Measurements from ENCODE around the gene APPL2.
"Not testable (repeated sequence)": the region's sequence is repeated elsewhere in the genome, so short reads cannot be mapped to it uniquely, and the experiment has no call there.

APPL2 gene

DNA sequence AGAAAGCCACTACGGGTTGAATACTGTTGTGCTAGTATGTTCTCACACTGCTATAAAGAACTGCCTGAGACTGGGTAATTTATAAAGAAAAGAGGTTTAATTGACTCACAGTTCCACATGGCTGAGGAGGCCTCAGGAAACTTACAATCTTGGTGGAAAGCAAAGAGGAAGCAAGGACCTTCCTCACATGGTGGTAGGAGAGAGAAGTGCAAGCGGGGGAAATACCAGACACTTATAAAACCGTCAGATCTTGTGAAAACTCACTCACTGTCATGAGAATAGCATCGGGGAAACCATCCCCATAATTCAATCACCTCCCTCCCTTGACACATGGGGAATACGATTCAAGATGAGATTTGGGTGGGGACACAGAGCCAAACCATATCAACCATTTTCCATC lies 20.5 kb upstream of the APPL2 start:
- not testable (repeated sequence) for DNase-seq

- DNase-seq, result no peak
Measured at GRCh38 chr12:105256011-105256410, 20.0 kb upstream of the APPL2 start.

DNA sequence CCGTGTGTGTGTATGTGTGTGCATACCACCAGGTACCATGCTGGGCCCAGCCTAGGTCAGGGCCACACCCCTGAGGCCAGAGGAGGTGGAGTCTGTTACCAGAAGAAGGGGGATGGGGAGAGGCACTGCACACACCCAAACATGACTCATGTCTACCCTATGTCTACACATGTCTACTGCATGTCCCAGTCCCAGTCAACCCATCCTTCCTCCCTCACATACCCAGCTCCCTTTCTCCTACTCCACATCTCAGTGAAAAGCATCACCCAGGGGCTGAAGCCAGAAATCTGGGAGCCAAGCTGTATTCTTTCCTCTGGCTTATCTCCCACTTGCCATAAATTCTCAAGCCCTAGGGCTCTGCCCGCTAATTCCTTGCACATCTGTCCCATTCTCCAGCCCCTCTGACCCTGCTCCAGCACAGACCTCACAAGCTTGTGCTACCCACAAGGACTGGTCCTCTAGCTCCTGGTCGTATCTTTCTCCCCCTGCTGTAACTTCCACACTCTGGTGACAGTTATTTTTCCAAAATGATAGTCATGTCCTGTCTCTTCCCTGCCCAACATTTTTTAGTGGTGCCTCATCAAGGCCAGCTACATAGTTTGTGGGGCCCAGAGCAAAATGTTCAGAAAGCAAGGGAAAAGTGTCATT lies 18.0 kb upstream of the APPL2 start:
- no peak for DNase-seq

DNA sequence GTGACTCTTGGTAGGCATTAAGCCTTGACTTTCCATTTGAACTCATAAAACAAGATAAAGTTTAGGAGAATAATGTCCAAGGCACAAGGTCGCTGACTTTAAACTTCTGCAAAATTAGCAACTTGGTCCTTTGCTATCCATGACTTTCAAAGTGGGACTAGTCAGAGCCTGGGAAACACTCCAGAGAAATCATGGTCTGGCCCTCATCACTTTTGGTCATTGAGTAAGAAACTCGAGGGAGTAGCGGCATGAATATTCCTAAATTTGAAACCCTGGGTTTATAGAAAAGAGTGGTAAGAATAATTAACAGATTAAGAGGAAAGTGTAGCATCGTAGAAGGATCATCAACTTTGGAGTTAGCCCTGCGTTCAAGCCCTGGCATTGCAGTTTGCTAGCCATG lies 16.9 kb upstream of the APPL2 start:
- no peak for DNase-seq

- DNase-seq, result not testable (repeated sequence)
Measured at GRCh38 chr12:105245776-105246427, 9.9 kb upstream of the APPL2 start.

GRCh38 chr12:105245291-105245690 lies 9.3 kb upstream of the APPL2 start:
- DNase-seq, result no peak

GRCh38 chr12:105240228-105240627 lies 4.3 kb upstream of the APPL2 start:
- no peak for DNase-seq

DNA sequence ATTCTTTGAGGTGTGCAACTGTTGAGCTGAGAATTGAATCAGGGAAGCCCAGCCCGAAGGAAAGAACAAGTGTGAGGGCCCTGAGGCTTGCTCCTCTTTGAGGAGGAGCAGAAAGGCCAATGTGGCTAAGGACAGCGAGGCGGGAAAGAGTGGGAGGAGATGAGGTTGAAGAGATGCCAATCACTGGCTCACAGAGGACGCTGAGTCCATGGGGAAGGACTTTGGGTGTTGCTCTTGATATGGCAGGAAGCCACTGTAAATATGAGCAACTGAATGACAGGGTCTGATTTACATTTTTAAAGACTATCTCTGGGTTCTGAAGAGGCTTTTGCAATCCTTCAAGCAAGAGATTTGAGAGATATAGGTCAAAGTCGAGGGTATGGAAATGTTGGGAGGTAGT lies 3.3 kb upstream of the APPL2 start:
- DNase-seq, result no peak

DNA sequence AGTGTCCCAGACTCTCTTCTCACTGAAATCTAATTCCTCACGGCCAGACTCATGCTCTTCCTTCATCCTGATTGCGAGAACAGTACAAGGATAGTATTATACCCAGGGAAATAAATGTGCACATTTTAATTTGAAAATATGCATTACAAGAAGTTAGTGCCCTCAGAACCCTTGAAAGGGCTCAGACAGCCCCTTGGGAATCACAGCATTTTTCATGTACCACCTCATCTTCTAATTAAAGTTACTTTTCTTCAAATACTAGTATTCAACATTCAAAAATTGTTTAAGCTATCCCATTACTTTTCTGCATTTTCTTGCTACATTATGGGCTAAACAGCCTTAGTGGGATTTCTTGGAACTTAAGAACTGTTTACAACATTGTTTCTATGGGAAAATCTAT lies 1.7 kb upstream of the APPL2 start:
- DNase-seq, result no peak

- DNase-seq, result peak in 5 of 58 donors; percentile 5 to 24 (median 9)
Measured at GRCh38 chr12:105235281-105235731, 668 bp downstream of the APPL2 start.

DNA sequence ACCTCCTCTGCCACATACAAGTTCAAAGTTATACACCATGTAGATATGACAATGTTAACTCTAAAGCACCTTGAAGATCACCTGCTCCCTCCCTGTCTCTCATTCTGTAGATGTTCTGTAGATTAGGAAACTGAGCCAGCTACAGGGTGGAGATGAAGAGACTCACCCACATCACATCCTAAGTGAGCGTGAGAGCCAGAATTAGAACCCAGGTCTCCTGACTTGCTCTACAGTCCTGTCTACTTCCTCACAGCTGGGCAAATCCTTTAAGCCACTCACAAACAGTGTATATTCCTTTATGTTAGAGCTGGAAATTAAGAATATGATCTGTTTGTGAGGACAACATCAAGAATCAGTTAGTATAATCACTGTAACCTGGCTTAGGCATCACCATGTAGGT lies 1.8 kb downstream of the APPL2 start:
- DNase-seq, result no peak

DNA sequence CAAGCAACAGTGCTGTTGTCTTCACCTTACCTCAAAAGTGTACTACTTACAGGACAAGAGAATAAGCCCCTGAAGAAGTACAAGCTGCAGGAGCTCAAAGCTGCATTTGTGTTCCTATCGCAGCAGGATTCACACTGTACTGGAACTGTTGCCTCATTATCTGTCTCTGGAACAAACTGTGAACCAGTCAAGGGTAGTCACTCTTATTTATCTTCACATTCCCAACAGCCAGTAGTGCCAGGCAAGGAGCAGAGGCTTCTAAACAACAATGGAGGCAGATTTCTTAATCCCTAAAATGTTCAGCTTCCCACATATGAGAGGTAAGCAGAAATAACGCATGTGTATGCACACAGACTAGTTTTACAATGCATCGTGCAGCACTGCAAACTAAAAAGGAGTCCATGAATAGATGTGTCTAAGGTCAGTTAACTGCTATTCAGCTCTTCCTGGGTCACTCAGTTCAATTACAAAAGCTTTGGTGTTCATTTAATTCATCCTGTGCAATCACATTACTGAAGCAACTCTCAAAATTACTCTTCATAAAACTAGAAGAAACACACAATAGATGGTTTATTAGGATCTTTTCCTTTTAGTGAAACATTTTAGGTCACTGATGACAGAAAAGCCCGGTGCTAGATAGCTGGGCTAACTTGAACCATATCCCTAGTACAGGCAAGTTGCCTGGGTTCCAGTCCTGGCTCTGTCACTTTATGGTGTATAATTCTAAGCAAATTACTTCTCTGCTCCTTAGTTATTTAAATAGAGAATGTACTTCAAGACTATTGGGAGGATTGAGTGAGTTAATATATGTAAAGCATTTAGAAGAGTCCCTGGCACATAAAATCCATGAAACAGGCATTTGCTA lies 2.7 kb downstream of the APPL2 start:
- peak in 5 of 58 donors; percentile 4 to 65 (median 19) for DNase-seq

DNA sequence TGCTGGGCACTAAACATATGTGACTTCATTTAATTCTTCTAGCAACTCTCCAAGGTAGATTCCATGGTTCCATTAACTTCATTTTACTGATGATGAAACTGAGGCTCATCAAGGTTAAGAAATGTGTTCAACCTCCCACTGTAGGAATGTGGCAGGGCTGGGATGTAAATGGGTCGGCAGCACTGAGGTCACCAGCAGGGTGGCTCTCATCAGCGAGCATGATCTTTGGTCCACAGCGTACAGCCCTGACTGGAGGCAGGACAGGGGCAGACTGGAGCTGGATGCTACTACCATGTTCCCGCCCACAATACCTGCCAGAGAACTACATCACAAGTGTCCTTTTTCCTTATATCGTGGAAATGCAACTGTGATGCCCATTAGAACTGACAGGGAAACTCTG lies 4.6 kb downstream of the APPL2 start:
- DNase-seq, result no peak

DNA sequence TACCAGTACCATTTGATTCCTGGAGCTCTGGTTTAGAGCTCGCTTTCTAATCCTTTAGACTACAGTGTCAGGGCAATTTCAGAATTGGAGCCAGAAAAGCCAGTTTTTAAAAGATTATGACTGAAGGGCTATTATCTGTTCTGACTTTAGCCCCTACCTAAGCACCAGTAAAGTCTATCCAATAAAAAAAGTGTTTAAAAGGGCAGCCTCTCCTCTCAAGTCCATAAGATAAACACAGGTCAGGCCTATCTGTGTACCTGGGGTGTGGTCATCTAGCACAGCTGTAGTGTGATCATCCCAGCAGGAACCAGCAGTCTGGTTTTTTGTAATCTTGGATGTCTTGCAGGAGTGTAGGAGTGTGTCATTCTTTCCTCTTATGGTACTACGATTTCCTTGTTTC lies 6.6 kb downstream of the APPL2 start:
- DNase-seq, result no peak

- no peak for DNase-seq
Measured at GRCh38 chr12:105228966-105229365, 7.0 kb downstream of the APPL2 start.

GRCh38 chr12:105228494-105228893 lies 7.5 kb downstream of the APPL2 start:
- no peak for DNase-seq

DNA sequence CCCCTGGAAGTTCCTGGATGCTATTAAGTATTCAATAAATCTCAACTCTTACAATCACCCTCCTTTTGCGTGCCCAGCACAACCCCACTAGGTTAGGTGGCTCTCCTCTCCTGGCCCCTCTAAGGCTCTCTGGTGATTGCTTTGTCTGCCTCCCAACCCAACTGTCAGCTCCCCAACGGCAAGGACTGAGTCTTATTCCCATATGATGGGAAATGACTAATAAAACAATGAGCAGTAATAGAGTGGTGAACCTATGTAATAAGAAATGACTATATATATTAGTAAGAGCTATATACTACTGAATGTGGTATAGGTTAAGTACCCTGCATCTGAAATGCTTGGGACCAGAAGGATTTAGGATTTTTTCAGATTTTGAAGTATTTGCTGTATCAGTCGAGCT lies 8.1 kb downstream of the APPL2 start:
- DNase-seq, result no peak

- peak in 54 of 58 donors; percentile 17 to 89 (median 65) for DNase-seq
Measured at GRCh38 chr12:105226219-105226618, 9.8 kb downstream of the APPL2 start.

DNA sequence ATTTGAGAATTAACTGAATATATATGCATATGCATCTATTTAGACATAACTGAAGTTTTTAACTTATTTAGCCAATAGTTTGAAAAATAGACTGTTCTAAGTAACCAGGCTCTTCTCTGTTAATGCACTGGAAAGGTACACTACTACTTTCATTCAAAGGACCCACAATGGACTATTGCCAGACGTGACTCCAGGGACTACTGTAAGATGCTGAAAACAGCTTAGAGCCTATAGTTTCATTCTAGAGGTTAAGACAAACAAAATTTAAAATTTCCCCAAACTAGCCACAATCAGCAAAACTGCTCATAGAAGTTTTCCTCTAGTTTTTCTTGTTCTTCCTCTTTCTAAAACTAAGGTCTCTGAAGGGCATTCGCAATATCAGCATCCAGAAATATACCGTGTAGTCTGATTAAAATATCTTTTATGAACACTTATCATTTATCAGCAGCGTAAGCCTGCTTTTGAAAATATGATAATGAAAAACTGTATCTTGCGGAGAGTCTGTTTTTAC lies 10.4 kb downstream of the APPL2 start:
- DNase-seq, result no peak

DNA sequence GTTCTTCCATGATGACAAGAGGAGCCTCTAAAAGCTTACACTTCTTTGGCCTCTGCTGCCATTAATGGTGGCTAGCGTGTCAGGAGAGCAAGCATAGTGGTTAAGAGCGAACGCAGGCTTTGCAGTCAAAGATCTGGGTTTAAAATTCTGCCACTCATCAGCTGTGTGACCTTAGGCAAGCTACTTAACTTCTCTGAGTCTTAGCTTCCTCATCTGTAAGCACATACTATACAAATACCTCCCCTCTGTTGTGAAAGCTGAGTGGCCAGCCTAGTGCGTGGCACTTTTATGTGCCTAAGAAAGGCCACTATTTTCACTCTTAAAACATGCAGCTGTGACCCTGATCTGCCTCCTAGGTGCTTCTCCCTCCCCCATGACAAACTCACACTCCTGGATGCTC lies 11.6 kb downstream of the APPL2 start:
- no peak for DNase-seq

GRCh38 chr12:105223884-105224283 lies 12.1 kb downstream of the APPL2 start:
- DNase-seq, result no peak

GRCh38 chr12:105223352-105223845 lies 12.6 kb downstream of the APPL2 start:
- no peak for DNase-seq
